GM18951 (cell line): ENCODE measurements around the gene ROBO4.

ENCODE experiments used
- POLR2A ChIP-seq: IDR thresholded peaks from 4 replicates; pipeline ENCODE4 v1.6.1; 2011; ENCODE audit warnings: mild to moderate bottlenecking; ENCODE audit not compliant: insufficient read length, insufficient read depth; ENCODE audit errors: extremely low read depth
- in situ Hi-C: fragments of 300-500 bp; cut with MboI; formaldehyde crosslinking; loops from one replicate; pipeline ENCODE4 v1.12.0; 2022; ENCODE audit warnings: low sequenced_read_pairs, mixed read lengths, inconsistent platforms; ENCODE audit not compliant: unreplicated experiment

Gene ROBO4

GRCh38 chr11:124899383-124900145 is 1.9 kb upstream of the ROBO4 start:
- no peak for TF ChIP-seq POLR2A
- in situ Hi-C loops = no loop called here

- in situ Hi-C loops = no loop called here
- no peak for TF ChIP-seq POLR2A
Measured at GRCh38 chr11:124898711-124899110, 1.0 kb upstream of the ROBO4 start.

GRCh38 chr11:124898263-124898680 is 607 bp upstream of the ROBO4 start:
- no peak for TF ChIP-seq POLR2A
- in situ Hi-C loops = no loop called here

GRCh38 chr11:124896821-124897391 is 759 bp downstream of the ROBO4 start:
- TF ChIP-seq POLR2A = no peak
- in situ Hi-C loops = no loop called here

GRCh38 chr11:124896071-124896750 is 1.5 kb downstream of the ROBO4 start:
- TF ChIP-seq POLR2A = no peak

GRCh38 chr11:124895471-124895971 is 2.1 kb downstream of the ROBO4 start:
- TF ChIP-seq POLR2A = no peak
- in situ Hi-C loops = no loop called here

More at GRCh38 chr11:124896071-124896750, 1.5 kb downstream of the ROBO4 start:
- in situ Hi-C loops = no loop called here

GRCh38 chr11:124894606-124895430 is 2.8 kb downstream of the ROBO4 start:
- in situ Hi-C loops = no loop called here
- TF ChIP-seq POLR2A = no peak

GRCh38 chr11:124893781-124894401 is 3.8 kb downstream of the ROBO4 start:
- in situ Hi-C loops = no loop called here

GRCh38 chr11:124892750-124893454 is 4.8 kb downstream of the ROBO4 start:
- TF ChIP-seq POLR2A = no peak
- in situ Hi-C loops = no loop called here

More at GRCh38 chr11:124893781-124894401, 3.8 kb downstream of the ROBO4 start:
- no peak for TF ChIP-seq POLR2A

GRCh38 chr11:124892146-124892545 is 5.5 kb downstream of the ROBO4 start:
- TF ChIP-seq POLR2A = no peak
- in situ Hi-C loops = no loop called here

GRCh38 chr11:124891373-124891861 is 6.2 kb downstream of the ROBO4 start:
- no peak for TF ChIP-seq POLR2A
- in situ Hi-C loops = no loop called here
